ACHN (cell line): ENCODE data around the gene MUCL3.
"Not testable (repeated sequence)": the region's sequence is repeated elsewhere in the genome, so short reads cannot be mapped to it uniquely, and the experiment has no call there.

ENCODE experiments used
- DNase-seq: peaks from one replicate; pipeline ENCODE4 v3.0.0-alpha.2; 2015
- in situ Hi-C: cut with HindIII; loops from 2 replicates; pipeline ENCODE4 v1.10.0; 2017; ENCODE audit warnings: low sequenced_read_pairs, low pct_ligation_motif_present, low pct_unique_long_range_greater_than_20kb

The MUCL3 gene

GRCh38 chr6:31000067-31000860 is 59.5 kb downstream of the MUCL3 start:
- in situ Hi-C loops, result not testable (repeated sequence)

GRCh38 chr6:31001281-31001888 is 60.6 kb downstream of the MUCL3 start:
- in situ Hi-C loops, result no loop called here
- no peak for DNase-seq

More at GRCh38 chr6:31000067-31000860, 59.5 kb downstream of the MUCL3 start:
- not testable (repeated sequence) for DNase-seq

GRCh38 chr6:31002471-31002870 is 61.7 kb downstream of the MUCL3 start:
- in situ Hi-C loops, result no loop called here
- no peak for DNase-seq
